ENCODE measurements around the gene MBOAT2. TPM values are rescaled to one million over a fixed set of nuclear protein-coding genes. Genes with fewer than 3 reads are reported as not detected.
"Not testable (repeated sequence)": the region's sequence is repeated elsewhere in the genome, so short reads cannot be mapped to it uniquely, and the experiment has no call there.

MBOAT2 gene
- total RNA-seq, 1 experiment from 2014 or later, result 65.1 TPM

DNA sequence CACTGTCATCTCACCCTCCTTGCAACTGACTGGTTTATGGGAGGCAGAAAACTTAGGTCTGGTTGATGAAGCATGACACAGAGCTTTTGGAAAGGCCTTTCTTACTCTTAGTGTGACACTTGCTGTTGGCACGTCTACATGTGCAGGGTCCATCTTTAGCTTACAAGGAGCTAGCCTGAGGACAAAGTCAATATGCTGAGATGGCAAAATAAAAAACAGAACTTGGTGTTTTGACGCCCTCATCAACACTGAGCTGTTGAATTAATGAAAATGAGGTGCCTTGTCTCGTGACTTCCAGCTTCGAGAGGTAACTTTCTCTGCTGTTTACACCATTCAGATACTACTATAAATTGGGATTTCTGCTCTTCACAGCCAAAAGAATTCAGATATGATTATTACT, 87.5 kb downstream of the MBOAT2 start:
- H3K27me3 ChIP-seq (replicated peaks; ENCODE audit: insufficient read depth, low read depth, low read length, poor library complexity), result no peaks in the 10 kb centered on the region
- BruUV-seq (replicated peaks), result no TSS peak
- TF ChIP-seq EZH2 (IDR thresholded peaks at IDR 0.05; ENCODE audit: borderline replicate concordance, low read depth, low read length, poor library complexity, severe bottlenecking), result no peak
- TF ChIP-seq, protein P1, sequence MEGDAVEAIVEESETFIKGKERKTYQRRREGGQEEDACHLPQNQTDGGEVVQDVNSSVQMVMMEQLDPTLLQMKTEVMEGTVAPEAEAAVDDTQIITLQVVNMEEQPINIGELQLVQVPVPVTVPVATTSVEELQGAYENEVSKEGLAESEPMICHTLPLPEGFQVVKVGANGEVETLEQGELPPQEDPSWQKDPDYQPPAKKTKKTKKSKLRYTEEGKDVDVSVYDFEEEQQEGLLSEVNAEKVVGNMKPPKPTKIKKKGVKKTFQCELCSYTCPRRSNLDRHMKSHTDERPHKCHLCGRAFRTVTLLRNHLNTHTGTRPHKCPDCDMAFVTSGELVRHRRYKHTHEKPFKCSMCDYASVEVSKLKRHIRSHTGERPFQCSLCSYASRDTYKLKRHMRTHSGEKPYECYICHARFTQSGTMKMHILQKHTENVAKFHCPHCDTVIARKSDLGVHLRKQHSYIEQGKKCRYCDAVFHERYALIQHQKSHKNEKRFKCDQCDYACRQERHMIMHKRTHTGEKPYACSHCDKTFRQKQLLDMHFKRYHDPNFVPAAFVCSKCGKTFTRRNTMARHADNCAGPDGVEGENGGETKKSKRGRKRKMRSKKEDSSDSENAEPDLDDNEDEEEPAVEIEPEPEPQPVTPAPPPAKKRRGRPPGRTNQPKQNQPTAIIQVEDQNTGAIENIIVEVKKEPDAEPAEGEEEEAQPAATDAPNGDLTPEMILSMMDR (conservative IDR thresholded peaks at IDR 0.05; ENCODE audit: low read depth, low read length), result no peak
- intact Hi-C loops (cut with micrococcal nuclease; ENCODE audit: unreplicated experiment), result no loop called here
- peaks cover 2% of the 10 kb centered on the region for H3K9me3 ChIP-seq (ENCODE audit: low read depth, low read length, poor library complexity, severe bottlenecking)
- H3K27ac ChIP-seq (ENCODE audit: low read depth, low read length, poor library complexity, severe bottlenecking), result no peak overlapping the region
- no peaks in the 10 kb centered on the region for H3K4me1 ChIP-seq (ENCODE audit: insufficient read depth, low read length, poor library complexity, severe bottlenecking)
- POLR2A ChIA-PET (ENCODE audit: low non-redundant PET), result no interaction called here
- CTCF ChIA-PET, result interaction anchor here (0.5 kb wide), 1 partner anchor 155 kb away, joined by 3 read pairs; no protein-coding TSS in a partner anchor
- no peak for DNase-seq (ENCODE audit: low spot score)
- H3K36me3 ChIP-seq (ENCODE audit: insufficient read depth, low read length, poor library complexity, severe bottlenecking), result no peaks in the 10 kb centered on the region
- H3K4me3 ChIP-seq (ENCODE audit: low read depth, low read length, poor library complexity, severe bottlenecking), result no peak overlapping the region

DNA sequence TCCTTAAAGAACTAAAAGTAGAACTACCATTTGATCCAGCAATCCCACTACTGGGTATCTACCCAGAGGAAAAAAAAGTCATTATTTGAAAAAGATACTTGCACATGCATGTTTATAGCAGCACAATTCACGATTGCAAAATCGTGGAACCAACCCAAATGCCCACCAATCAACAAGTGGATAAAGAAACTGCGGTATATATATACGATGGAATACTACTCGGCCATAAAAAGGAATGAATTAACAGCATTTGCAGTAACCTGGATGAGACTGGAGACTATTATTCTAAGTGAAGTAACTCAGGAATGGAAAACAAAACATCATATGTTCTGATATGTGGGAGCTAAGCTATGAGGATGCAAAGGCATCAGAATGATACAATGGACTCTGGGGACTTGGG, 89.7 kb downstream of the MBOAT2 start:
- H3K4me3 ChIP-seq (ENCODE audit: low read depth, low read length, poor library complexity, severe bottlenecking); BruUV-seq (replicated peaks); DNase-seq (ENCODE audit: low spot score); intact Hi-C loops (cut with micrococcal nuclease; ENCODE audit: unreplicated experiment); H3K27me3 ChIP-seq (replicated peaks; ENCODE audit: insufficient read depth, low read depth, low read length, poor library complexity); H3K36me3 ChIP-seq (ENCODE audit: insufficient read depth, low read length, poor library complexity, severe bottlenecking); CTCF ChIA-PET; H3K9me3 ChIP-seq (ENCODE audit: low read depth, low read length, poor library complexity, severe bottlenecking); H3K4me1 ChIP-seq (ENCODE audit: insufficient read depth, low read length, poor library complexity, severe bottlenecking); H3K27ac ChIP-seq (ENCODE audit: low read depth, low read length, poor library complexity, severe bottlenecking): not testable (repeated sequence)
- POLR2A ChIA-PET (ENCODE audit: low non-redundant PET), result interaction anchor here (1.0 kb wide), 1 partner anchor 724 kb away, joined by 10 read pairs; no protein-coding TSS in a partner anchor

DNA sequence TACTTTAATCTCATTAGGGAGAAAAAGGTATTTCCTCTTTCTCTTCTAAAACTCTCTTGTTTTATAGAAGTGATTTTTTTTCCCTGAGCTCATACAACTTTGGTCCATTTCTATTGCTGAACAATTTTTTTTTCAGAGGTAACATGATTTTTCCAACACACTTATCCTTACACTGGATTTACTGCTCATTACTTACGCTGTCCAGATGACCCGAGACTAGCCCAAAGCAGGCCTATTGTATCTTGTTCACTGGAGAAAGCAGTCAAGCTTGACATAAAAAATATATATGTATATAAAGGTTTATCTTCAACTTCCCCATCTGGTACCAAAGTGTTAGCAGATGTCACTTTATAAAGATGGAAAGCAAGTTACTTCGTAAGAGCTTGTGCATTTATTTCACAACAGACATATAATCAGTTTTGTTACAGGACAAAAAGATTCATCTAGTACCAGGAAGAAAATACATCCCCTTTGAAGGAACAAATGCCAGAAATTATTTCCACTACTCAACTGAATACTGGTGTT, 95.7 kb downstream of the MBOAT2 start:
- H3K4me1 ChIP-seq (ENCODE audit: insufficient read depth, low read length, poor library complexity, severe bottlenecking), result no peaks in the 10 kb centered on the region
- TF ChIP-seq EZH2 (IDR thresholded peaks at IDR 0.05; ENCODE audit: borderline replicate concordance, low read depth, low read length, poor library complexity, severe bottlenecking), result no peak
- TF ChIP-seq, protein P1 (conservative IDR thresholded peaks at IDR 0.05; ENCODE audit: low read depth, low read length), result no peak
- CTCF ChIA-PET, result no interaction called here
- H3K4me3 ChIP-seq (ENCODE audit: low read depth, low read length, poor library complexity, severe bottlenecking), result no peak overlapping the region
- H3K9me3 ChIP-seq (ENCODE audit: low read depth, low read length, poor library complexity, severe bottlenecking), result peaks cover 2% of the 10 kb centered on the region
- intact Hi-C loops (cut with micrococcal nuclease; ENCODE audit: unreplicated experiment), result no loop called here
- H3K27ac ChIP-seq (ENCODE audit: low read depth, low read length, poor library complexity, severe bottlenecking), result no peak overlapping the region
- BruUV-seq (replicated peaks), result no TSS peak
- H3K36me3 ChIP-seq (ENCODE audit: insufficient read depth, low read length, poor library complexity, severe bottlenecking), result no peaks in the 10 kb centered on the region
- no peaks in the 10 kb centered on the region for H3K27me3 ChIP-seq (replicated peaks; ENCODE audit: insufficient read depth, low read depth, low read length, poor library complexity)
- no peak for DNase-seq (ENCODE audit: low spot score)
- POLR2A ChIA-PET (ENCODE audit: low non-redundant PET), result no interaction called here

DNA sequence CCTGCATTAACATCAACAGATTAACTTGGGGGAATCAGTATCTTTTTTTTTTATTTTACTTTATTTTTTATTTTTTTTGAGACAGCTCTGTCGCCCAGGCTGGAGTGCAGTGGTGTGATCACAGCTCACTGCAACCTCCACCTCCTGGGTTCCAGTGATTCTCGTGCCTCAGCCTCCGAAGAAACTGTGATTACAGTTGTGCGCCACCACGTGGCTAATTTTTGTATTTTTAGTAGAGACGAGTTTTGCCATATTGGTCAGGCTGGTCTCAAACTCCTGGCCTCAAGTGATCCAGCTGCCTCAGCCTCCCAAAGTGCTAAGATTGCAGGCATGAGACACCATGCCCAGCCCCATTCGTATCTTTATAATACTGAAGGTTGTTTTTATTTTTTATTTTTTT, 99.6 kb downstream of the MBOAT2 start:
- H3K27me3 ChIP-seq (replicated peaks; ENCODE audit: insufficient read depth, low read depth, low read length, poor library complexity); H3K4me3 ChIP-seq (ENCODE audit: low read depth, low read length, poor library complexity, severe bottlenecking); intact Hi-C loops (cut with micrococcal nuclease; ENCODE audit: unreplicated experiment); DNase-seq (ENCODE audit: low spot score); BruUV-seq (replicated peaks); POLR2A ChIA-PET (ENCODE audit: low non-redundant PET); CTCF ChIA-PET; H3K9me3 ChIP-seq (ENCODE audit: low read depth, low read length, poor library complexity, severe bottlenecking); H3K27ac ChIP-seq (ENCODE audit: low read depth, low read length, poor library complexity, severe bottlenecking); H3K36me3 ChIP-seq (ENCODE audit: insufficient read depth, low read length, poor library complexity, severe bottlenecking); H3K4me1 ChIP-seq (ENCODE audit: insufficient read depth, low read length, poor library complexity, severe bottlenecking): not testable (repeated sequence)

DNA sequence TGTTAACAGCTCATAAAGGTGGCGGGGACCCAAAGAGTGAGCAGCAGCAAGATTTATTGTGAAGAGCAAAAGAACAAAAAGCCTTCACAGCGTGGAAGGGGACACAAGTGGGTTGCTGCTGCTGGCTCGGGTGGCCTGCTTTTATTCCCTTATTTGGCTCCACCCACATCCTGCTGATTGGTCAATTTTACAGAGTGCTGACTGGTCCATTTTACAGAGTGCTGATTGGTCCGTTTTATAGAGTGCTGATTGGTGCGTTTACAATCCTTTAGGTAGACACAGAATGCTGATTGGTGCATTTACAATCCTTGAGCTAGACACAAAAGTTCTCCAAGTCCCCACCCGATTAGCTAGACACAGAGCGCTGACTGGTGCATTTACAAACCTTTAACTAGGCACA, 100.7 kb downstream of the MBOAT2 start:
- H3K36me3 ChIP-seq (ENCODE audit: insufficient read depth, low read length, poor library complexity, severe bottlenecking); DNase-seq (ENCODE audit: low spot score); POLR2A ChIA-PET (ENCODE audit: low non-redundant PET); BruUV-seq (replicated peaks); H3K27me3 ChIP-seq (replicated peaks; ENCODE audit: insufficient read depth, low read depth, low read length, poor library complexity); H3K27ac ChIP-seq (ENCODE audit: low read depth, low read length, poor library complexity, severe bottlenecking); H3K4me3 ChIP-seq (ENCODE audit: low read depth, low read length, poor library complexity, severe bottlenecking); H3K4me1 ChIP-seq (ENCODE audit: insufficient read depth, low read length, poor library complexity, severe bottlenecking); intact Hi-C loops (cut with micrococcal nuclease; ENCODE audit: unreplicated experiment); H3K9me3 ChIP-seq (ENCODE audit: low read depth, low read length, poor library complexity, severe bottlenecking): not testable (repeated sequence)
- CTCF ChIA-PET, result interaction anchor here (0.6 kb wide), 1 partner anchor 834 kb away, joined by 3 read pairs; no protein-coding TSS in a partner anchor

DNA sequence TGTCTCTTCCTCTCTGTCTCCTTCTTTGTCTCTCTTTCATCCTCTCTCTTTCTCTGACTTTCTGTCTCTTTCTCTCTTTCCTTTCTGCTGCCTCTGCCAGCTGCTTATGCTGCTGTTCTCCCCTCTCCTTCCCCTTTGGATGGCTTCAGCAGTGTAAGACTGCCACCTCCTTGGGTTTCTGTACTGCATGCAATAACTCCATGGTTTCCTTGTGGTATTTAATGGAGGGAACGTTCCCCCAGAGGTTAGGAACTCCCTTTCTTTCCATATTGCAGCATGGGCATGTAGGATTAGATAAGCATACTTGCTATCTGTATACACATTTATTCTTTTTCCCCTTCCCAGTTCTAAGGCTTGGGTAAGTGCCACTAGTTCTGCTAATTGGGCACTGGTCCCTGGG, 106.3 kb downstream of the MBOAT2 start:
- H3K9me3 ChIP-seq (ENCODE audit: low read depth, low read length, poor library complexity, severe bottlenecking); CTCF ChIA-PET; BruUV-seq (replicated peaks); DNase-seq (ENCODE audit: low spot score); POLR2A ChIA-PET (ENCODE audit: low non-redundant PET); H3K36me3 ChIP-seq (ENCODE audit: insufficient read depth, low read length, poor library complexity, severe bottlenecking); intact Hi-C loops (cut with micrococcal nuclease; ENCODE audit: unreplicated experiment); H3K27me3 ChIP-seq (replicated peaks; ENCODE audit: insufficient read depth, low read depth, low read length, poor library complexity); H3K4me3 ChIP-seq (ENCODE audit: low read depth, low read length, poor library complexity, severe bottlenecking); H3K4me1 ChIP-seq (ENCODE audit: insufficient read depth, low read length, poor library complexity, severe bottlenecking): not testable (repeated sequence)
- peak overlapping the region; percentile 32 for H3K27ac ChIP-seq (ENCODE audit: low read depth, low read length, poor library complexity, severe bottlenecking)
